GM21423 (cell line): ENCODE results near the gene NF2.

Source experiments
- ATAC-seq: cut with Tn5 transposase; IDR thresholded peaks from one replicate; pipeline ENCODE4 v1.9.1; 2021; ENCODE audit warnings: mild to moderate bottlenecking, moderate library complexity; ENCODE audit not compliant: unreplicated experiment

The NF2 gene

DNA sequence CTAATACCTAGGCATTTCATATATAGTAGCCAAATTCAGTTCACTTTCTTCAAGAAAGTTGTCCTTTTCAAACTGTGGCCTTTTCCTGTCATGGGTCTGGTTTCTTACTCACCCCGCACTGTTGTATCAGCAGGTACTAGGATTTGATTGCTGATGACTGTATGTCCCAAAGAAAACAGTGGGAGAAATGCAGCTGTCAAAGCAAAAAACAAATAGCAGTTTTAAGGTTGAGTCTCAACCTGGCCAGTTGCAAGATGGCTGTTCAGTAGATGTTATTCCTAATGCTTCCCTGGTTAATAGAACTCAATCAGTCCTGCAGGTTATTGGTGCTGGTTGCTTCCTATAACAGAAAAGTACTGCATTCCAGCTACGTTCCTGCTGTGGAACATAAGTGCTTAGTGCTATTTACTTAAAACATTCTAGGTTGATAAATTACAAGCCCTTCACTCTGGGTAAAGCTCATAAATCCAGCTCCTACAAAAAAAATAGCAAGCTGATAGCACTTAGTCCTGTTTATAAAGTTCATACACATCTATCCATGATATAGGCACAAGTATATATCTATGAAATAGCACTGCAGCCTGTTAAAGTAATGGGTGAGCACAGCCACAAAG, 26.6 kb downstream of the NF2 start:
- ATAC-seq = no peak

DNA sequence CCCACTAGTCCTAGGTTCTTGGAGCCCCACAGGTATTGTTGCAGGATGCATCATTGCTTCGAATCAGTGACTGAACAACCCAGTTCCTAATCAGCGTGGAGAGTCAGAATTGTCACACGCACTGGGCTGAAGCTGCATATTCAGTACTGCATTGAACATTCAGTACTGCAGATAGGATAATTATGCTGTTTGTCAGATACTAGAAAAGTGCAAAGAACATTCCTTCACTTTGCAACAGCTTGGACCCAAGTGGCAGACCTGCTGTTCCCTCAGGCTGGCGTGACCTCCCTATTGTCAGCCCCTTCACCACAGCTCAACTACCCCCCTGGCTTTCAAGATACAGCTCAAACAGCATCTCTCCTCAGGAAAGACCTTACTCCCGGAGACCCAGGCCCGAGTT, 27.6 kb downstream of the NF2 start:
- ATAC-seq = no peak

DNA sequence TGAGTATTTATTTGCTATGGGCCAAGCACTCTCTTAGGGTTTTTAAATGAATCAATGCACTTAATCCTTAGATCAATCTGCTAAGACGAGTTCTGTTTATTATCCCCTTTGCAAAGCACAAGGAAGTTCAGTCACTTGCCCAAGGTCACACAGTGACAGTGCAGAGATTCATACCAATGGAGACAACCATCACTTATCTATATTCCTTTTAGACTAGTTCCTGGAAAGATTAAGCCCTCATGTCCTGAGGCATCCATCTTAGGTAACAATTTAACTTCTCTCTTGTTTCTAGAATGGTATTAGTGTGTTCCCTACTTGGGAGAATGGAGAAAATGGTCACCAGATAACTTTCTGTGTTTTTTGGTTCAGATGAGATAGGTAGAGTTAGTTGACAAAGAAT, 28.3 kb downstream of the NF2 start:
- ATAC-seq = no peak

DNA sequence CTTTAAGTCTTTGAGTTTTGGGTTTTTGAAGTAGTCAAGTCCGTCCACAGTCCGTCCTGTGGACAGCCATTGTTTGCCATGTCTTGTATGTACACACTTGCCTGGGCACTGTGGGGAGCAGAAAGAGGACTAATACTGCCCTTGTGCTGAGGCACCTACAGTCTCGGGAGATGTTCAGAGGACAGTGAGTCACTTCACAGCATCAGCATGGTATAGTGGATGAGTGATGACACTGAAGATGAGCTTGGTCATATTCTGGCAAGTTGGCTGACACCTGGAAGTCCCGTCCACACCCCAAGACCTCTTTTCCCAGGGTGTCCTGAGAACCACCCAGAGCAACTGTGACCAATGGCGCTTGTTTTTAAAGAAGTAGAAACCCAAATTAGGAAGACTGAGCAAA, 29.2 kb downstream of the NF2 start:
- ATAC-seq = no peak

DNA sequence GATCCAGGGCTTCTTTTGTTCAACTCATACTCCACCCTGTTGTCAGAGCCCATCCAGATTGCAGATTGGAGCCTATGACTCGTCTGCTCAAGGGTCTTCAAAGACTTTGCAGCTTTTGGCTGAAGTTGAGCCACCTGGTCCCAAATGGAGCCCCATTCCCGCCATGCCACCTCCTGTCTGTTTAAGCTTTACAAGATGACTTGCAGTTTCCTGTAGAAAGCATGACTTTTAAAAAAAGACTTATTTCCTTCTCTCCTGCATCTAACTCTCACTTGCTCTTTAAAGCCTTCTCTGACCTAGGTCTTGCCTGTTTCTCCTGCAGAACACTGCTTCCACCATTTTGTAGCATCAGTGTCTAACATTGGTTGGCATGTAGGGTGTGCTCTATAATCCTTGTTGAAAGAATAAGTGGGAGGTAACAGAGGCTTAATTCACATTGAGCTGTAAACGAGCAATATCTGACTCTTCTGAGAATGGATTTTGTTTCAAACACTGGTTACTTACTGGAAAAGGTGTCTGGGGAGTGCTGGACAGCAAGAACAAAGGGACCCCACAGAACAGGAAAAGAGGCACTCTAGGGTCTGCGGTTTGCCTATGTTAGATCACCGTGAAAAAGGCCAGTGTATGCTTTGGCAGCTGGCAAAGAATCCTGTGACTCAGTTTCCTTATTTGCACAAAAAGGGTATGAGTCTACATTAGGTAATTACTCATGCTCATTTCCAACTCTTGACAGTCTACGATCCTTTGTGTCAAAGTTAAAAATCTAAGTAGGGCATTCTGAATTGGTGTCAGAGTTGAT, 30.3 kb downstream of the NF2 start:
- no peak for ATAC-seq

DNA sequence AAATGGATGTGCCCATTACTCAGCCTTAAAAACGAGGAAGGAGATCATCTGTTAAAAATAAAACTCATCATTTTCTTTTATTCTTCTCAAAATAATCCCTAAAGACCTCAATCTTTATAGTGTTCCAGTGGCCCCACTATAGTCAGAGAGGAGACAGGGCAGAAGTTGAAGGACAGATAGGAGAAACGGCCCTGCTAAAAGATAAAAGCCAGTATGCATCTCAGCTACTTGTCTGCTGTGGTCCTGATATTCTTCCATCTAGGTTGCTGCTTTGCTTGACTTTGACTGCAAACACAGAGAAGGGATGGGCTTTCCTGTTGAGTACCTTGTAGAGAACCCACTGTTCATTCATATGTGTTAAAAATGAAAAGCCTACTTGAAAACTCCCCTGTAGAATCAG, 31.4 kb downstream of the NF2 start:
- ATAC-seq = no peak

DNA sequence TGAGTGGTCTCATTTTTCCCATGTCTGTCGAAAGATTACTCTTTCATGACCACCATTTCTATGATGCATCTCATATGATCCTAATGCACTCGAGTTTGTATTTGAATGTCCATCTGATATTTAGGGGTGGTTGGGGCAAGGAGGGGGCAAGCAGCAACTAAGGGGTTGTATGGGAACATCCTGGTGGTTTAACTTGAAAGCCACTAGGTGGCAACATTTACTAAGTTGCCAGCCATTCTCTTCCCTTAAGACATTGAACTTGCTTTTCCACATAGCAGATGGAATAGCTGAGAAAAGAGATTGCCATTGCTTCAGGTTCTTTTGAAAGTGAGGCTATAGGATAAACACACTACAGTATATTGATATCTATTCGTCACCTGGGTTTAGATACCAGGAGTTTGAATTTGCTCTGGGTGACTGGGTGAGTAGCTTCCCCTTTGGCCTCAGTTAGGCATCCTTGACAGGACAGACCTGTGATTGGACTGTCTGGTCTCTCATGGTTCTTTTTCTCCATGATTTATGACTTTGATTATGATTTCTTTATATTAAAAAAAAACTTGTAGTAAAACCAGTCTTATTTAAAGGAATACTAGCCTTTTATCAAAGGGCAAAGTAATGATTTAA, 32.4 kb downstream of the NF2 start:
- no peak for ATAC-seq

DNA sequence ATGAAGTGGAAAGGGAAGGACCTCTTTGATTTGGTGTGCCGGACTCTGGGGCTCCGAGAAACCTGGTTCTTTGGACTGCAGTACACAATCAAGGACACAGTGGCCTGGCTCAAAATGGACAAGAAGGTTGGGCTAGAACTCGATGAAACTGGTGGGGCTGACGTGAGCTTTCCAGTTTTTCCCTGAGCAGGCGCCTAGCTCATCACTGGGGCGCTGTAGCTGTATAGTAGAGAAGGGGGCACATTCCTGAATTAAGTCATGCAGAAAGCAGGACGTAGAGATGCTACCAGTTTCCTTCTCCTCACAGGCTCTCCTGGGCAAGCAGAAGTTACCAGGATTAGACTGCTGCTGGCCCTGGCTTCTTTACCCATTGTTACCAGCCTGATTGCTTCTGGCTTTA, 33.3 kb downstream of the NF2 start:
- no peak for ATAC-seq

DNA sequence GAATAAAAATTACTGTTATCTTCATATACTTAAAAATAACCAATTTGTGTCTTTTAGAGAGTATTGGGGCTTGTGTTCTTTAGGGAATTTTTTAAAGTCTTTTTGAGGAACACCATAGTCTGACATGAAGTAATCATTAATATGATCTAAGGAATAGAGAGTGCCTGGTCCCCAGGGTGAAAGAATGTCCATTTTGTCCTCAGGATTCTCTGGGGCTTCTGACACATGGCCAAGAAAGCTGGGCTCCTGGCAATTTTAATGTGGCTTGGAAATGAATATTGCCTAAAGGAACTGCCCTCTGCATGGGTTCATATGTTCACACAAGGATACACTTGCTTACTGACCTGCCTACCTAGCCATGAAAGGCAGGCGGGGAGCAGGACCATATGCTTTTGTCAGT, 33.7 kb downstream of the NF2 start:
- ATAC-seq = no peak

DNA sequence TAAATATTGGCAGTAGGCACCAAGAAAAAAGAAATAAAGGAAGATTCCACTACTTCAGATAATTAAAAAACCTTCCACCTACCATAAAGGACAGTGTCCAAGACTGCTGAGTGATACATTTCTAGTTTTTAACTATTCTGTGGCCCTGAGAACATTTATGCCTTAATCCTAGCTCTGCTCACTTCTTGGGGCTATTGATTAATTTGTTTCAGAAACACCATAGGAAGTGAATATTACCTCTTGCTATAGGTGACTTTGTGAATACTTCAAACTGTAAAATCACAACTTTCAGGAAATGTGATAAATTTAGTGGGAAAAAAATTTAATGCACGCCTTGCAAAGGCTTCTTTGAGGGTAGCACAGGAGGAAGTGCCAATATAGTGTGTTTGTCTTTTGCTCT, 35.2 kb downstream of the NF2 start:
- no peak for ATAC-seq

DNA sequence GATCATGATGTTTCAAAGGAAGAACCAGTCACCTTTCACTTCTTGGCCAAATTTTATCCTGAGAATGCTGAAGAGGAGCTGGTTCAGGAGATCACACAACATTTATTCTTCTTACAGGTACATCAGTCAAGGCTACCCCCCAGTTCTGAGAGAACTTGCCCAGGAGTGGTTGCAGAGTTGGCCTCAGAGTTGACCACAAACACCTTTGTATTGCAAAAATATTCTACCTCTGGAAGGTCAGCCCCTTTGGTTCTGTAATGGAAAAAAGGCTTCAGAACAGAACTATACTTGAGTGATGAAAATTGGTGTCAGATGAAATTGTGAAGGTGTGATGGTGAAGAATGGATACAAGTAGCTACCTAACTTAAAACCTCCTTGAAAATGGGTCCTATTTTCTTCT, 35.7 kb downstream of the NF2 start:
- ATAC-seq = no peak

DNA sequence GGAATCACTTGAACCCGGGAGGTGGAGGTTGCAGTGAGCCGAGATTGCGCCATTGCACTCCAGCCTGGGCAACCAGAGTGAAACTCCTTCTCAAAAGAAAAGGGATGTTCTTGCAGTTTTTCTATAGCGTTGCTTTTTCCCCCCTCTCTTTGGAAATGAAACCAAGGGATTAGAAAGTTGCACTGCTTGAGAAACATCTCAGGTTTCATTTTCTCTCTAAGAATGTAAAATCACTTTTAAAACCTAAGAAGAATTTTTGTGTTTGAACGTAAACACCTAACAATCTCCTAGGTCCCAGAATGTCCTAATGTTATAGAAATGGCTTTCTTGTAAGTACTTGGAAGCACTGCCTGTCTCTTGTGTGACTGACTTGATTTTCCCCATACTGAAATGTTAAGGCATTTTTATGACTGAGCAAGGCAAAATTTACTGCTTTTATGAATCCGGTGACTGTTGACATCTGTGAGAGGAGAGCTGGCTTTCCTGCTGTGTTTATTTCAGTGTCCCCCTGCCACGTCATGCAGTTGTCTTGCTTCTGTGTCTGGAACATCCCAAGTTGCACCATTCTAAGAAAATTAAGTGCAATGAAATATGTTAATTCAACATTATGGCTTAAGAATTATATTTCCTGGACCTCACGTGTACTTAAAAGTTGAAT, 37.7 kb downstream of the NF2 start:
- no peak for ATAC-seq

DNA sequence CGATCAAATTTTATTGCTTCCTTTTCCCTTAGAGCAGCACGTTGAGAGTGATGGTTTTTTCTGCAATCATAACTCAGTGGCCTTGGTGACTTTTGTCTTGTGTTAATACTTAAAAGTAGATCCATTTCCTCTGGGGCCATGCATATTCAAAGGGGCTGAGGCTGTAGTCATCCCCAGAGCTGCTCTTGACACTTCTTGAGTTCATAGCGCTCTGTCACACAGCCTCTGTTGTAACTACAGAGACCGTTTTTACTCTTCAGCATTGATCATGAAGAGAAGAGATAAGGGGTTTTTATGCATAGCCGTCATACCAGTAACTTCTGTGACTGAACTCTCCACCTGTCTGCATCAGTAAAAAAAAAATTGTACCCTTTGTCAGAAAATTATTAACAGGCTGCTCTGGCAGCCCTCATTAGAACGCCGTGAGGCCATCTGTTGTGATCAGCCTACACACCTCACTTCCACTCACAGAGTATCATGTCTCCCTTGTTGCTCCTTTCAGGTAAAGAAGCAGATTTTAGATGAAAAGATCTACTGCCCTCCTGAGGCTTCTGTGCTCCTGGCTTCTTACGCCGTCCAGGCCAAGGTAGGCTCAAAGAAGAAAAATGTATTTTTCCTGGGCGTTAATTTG, 38.4 kb downstream of the NF2 start:
- ATAC-seq = no peak

DNA sequence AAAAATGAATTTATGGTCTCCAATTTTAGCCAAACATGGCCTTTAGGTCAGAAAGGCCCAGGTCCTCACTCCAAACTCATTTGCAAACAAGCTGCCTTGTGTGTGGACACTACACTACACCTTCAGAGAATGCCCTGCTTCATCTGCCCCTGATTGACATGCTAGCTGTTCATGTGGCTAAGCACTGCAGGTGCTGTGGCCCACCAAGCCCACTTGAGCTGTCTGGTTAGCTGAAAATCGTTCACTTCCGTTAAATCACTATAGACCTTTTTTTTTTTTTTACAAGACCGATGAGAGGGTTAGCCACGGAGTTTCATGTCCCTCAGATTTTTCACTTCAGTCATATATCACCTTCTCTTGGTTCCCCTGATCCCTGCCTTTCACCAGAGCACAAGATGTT, 39.3 kb downstream of the NF2 start:
- ATAC-seq = no peak

DNA sequence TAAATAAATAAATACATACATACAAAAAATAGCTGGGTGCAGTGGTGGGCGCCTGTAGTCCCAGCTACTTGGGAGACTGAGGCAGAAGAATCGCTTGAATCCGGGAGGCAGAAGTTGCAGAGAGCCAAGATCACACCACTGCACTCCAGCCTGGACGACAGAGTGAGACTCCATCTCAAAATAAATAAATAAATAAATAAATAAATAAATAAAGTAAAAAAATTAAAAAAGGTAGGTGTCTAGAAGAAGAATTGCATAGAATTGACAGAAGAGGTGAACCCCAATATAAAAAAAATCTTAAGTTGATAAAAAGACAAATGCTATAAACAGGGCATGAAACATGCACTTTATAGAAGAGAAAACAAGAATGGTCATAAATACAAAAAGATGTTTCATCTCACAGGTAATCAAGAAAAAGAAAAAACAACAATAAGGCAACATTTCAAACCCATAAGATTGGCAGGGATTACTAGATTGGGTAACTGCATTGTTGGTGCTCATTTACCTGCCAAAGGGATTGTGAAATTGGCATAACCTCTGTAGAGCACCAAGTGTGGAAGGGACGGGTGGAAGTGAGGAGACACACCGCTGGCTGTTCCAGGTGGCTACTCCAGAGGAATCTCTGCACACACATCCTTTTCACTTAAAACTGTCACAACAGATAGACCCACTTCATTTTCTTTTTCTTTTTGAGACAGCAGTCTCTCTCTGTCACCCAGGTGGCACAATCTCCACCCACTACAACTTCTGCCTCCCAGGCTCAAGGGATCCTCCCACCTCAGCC, 44.7 kb downstream of the NF2 start:
- no peak for ATAC-seq

DNA sequence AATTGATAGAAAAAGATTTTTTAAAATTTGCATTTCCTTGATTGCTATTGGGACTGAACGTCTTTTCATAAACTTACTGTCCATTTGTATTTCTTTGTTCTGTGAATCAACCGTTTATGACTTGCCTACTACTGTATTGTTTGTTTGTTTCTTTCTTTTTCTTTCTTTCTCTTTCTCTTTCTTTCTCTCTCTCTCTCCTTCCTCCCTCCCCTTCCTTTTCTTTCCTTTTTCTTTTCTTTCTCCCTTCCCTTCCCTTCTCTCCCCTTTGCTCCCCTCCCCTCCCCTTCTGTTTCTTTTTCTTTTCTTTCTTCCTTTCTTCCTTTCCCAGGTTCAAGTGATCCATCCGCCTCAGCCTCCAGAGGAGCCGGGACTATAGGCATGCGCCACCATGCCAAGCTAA, 46.9 kb downstream of the NF2 start:
- no peak for ATAC-seq

DNA sequence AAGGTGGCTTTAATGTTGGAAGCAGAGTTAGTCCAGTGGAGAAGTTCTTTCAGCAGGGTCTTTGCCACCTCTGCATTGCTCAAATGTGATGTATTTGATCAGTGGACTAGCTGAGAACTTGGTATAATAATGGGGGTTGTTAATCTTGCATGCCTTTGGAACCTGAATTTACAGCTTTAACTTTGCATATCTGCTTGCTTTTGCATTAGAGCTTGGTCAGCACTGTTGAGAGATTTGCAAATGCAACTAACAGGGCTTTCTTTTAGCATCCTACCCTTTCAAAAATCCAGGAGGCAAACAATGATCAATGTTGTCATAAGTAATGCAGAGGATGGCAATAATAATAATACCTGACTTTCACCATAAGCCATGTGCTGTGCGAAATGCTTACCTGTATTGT, 48.2 kb downstream of the NF2 start:
- ATAC-seq = no peak

DNA sequence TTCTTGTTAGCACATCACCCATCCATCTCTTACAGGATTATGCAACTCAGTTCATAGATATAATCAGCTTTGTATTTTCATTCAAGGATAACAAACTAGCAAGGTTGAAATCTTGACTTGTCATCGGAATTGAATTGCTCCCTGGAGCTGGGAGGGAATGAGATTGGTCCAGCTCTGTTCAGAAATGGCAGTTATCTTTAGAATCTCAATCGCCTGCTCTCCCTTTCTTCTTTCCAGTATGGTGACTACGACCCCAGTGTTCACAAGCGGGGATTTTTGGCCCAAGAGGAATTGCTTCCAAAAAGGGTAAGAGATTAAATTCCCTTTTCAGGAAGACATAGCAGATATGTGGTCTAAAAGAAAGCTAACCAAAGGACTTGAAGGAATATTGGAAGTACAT, 51.0 kb downstream of the NF2 start:
- ATAC-seq = no peak

DNA sequence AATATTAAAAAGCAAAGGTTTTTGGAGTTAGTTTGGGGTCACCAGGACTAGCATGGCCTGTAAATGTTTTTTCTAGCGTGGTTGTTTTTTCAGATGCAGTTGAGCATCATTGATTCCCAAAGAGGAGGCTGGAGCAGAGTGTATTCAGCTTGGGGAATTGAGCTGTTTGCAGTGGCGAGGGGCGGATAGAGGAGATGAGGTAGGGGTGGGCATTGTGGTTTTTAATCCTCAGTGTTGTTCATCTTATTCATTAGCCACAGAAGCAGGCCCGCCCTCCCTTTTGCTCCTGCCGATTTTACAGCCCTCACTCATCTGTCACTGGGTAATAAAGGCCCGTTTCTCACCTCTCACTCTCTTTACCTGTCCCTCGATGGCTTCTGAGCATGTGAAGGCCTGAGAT, 51.4 kb downstream of the NF2 start:
- ATAC-seq = no peak

DNA sequence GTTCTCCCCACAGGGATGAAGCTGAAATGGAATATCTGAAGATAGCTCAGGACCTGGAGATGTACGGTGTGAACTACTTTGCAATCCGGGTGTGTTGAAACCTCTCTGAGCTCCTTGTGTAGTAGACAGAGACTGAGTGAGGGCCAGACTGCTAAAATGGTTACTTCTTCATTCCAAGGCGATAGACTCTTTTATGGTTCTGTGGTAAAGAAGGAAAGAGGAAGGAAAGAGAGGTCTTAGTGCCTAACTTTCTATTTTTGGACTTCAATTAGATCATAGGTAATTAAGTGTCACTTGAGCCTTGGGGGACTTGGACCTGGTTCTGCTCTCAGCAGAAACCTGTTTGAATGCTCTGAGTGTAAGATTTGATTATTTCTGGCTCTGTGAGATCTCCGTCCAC, 54.7 kb downstream of the NF2 start:
- no peak for ATAC-seq

DNA sequence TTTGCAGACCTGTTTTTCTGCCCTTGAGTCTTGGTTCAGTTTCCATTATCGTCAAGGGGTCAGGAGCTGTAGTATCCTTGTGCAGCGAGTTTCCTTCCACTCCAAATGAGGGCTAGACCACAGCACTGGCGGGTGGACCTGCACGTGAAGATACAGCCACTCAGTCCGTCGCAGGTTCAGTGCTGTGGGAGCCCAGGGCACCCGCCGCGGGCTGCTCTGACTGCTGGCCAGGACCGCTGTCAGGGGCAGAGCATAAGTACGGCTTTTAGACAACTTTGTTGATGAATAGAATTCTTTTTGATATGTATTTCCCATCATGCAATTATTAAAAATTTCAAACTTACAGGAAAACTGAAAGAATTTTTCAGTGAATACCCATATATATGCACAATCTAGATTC, 56.6 kb downstream of the NF2 start:
- no peak for ATAC-seq
